Small intestine (tissue), 7 donors: ENCODE measurements around the gene COL11A2. TPM values are rescaled to one million over a fixed set of nuclear protein-coding genes. Genes with fewer than 3 reads are reported as not detected.
A peak's percentile ranks its signal among the peaks of the same experiment; 100 is the strongest.

Experiments used
- DNase-seq, 2 donors: peaks; one replicate each; pipeline versions ENCODE4 v3.0.0 to v3.0.0-alpha.2; 2013
- FAIRE-seq: peaks from 2 replicates; lab custom pipeline; 2012; peaks lifted over from hg19 to GRCh38; lab: Jason Lieb, UNC
- H3K27ac ChIP-seq, 3 donors: one replicate each; pipeline ENCODE4 v1.5.1; 2013; ENCODE audit warnings: low read length in 2 of 3, mild to moderate bottlenecking in 2 of 3, control low read depth in 1 of 3, inconsistent platforms in 1 of 3, low read depth in 1 of 3, moderate library complexity in 1 of 3
- H3K27me3 ChIP-seq, 3 donors: one replicate each; pipeline ENCODE4 v1.6.1; 2013; ENCODE audit warnings: low read length in 3 of 3, inconsistent platforms in 1 of 3; ENCODE audit not compliant: control insufficient read depth in 3 of 3, insufficient read depth in 3 of 3
- H3K36me3 ChIP-seq, 3 donors: one replicate each; pipeline ENCODE4 v1.6.1; 2013; ENCODE audit warnings: low read length in 3 of 3, inconsistent platforms in 1 of 3, low read depth in 1 of 3, mild to moderate bottlenecking in 1 of 3, moderate library complexity in 1 of 3; ENCODE audit not compliant: control insufficient read depth in 3 of 3, insufficient read depth in 2 of 3
- H3K4me1 ChIP-seq, 3 donors: one replicate each; pipeline ENCODE4 v1.6.1; 2013; ENCODE audit warnings: low read length in 2 of 3, inconsistent platforms in 1 of 3, low read depth in 1 of 3, mild to moderate bottlenecking in 1 of 3, moderate library complexity in 1 of 3; ENCODE audit not compliant: control insufficient read depth in 3 of 3, insufficient read depth in 2 of 3
- H3K4me3 ChIP-seq, 3 donors: one replicate each; pipeline ENCODE4 v1.5.1; 2013; ENCODE audit warnings: low read length in 3 of 3, control low read depth in 1 of 3, inconsistent platforms in 1 of 3, low read depth in 1 of 3, mild to moderate bottlenecking in 1 of 3, moderate library complexity in 1 of 3
- H3K9me3 ChIP-seq, 2 donors: one replicate each; pipeline ENCODE4 v1.6.1; 2013; ENCODE audit warnings: low read depth in 1 of 2, low read length in 1 of 2; ENCODE audit not compliant: control insufficient read depth in 2 of 2, insufficient read depth in 1 of 2
- WGBS, 3 donors: extraction: QIAGEN DNeasy Blood & Tissue Kit; methylation state at CpG; one replicate each; pipeline ENCODE4 v1.1.7; 2013; 5-methylcytosine and 5-hydroxymethylcytosine counted together
- polyA plus RNA-seq, 4 donors: library from polyadenylated mRNA; stranded (reverse) in 3 of 4; unstranded in 1 of 4; fragments of 200-250 nt in 3 of 4; fragments of 120-200 nt in 1 of 4; gene quantifications; one replicate each; pipeline versions ENCODE4 v1.2.1 to v1.2.3, GENCODE V29; 2013
- donor health status: healthy with polysubstance abuse.
- donor health status: control.
- donor health status: control.
- donor health status: Bipolar disorder and iron deficiency.
- donor health status: healthy.

COL11A2 gene
- polyA plus RNA-seq, 4 donors = 0.27 to 7.5 (median 0.62) TPM

- Histone ChIP-seq H3K4me3 (no peak overlapping the region), H3K27me3 (no peaks in the 10 kb centered on the region), H3K27ac (no peak overlapping the region), H3K4me1 (peaks cover 0 to 18% (median 0%) of the 10 kb centered on the region in 3 donors), H3K9me3 (no peaks in the 10 kb centered on the region), H3K36me3 (peaks cover 0 to 2% (median 0%) of the 10 kb centered on the region in 3 donors)
- FAIRE-seq = no peak
- DNase-seq = peak in 1 of 2 donors; percentile 35
- 25 to 40% (median 34%) methylated on average over 9 to 11 of the region's 11 CpGs for WGBS, 3 donors
These were observed 18.6 kb downstream of the COL11A2 start for GRCh38 chr6:33173535-33174180.

- Histone ChIP-seq H3K36me3 (peaks cover 0 to 2% (median 0%) of the 10 kb centered on the region in 3 donors), H3K4me1 (peaks cover 0 to 18% (median 0%) of the 10 kb centered on the region in 3 donors), H3K27me3 (no peaks in the 10 kb centered on the region), H3K9me3 (no peaks in the 10 kb centered on the region), H3K27ac (no peak overlapping the region), H3K4me3 (no peak overlapping the region)
- DNase-seq (peak; percentile 42 to 62), FAIRE-seq (no peak)
- 26 to 50% (median 28%) methylated on average over 16 of the region's 16 CpGs for WGBS, 3 donors
These were observed 19.4 kb downstream of the COL11A2 start for GRCh38 chr6:33172688-33173534.

- Histone ChIP-seq H3K27me3 (no peaks in the 10 kb centered on the region), H3K27ac (no peak overlapping the region), H3K4me3 (no peak overlapping the region), H3K36me3 (peaks cover 0 to 2% (median 0%) of the 10 kb centered on the region in 3 donors), H3K4me1 (peaks cover 0 to 18% (median 0%) of the 10 kb centered on the region in 3 donors), H3K9me3 (no peaks in the 10 kb centered on the region)
- WGBS, 3 donors = 45 to 62% (median 47%) methylated on average over 8 of the region's 8 CpGs
- peak in 1 of 2 donors; percentile 55 for DNase-seq
- FAIRE-seq = no peak
These were observed 20.2 kb downstream of the COL11A2 start for GRCh38 chr6:33171880-33172687.

GRCh38 chr6:33171016-33171879 lies 21.0 kb downstream of the COL11A2 start:
- H3K27me3 ChIP-seq = no peaks in the 10 kb centered on the region
- WGBS, 3 donors = 75 to 82% (median 80%) methylated on average over 10 to 11 of the region's 11 CpGs
- H3K4me3 ChIP-seq = no peak overlapping the region
- H3K27ac ChIP-seq = no peak overlapping the region
- DNase-seq (no peak), FAIRE-seq (no peak)
- H3K4me1 ChIP-seq = peaks cover 0 to 18% (median 0%) of the 10 kb centered on the region in 3 donors
- H3K36me3 ChIP-seq = peaks cover 0 to 2% (median 0%) of the 10 kb centered on the region in 3 donors
- H3K9me3 ChIP-seq = no peaks in the 10 kb centered on the region

GRCh38 chr6:33170176-33171015 lies 21.9 kb downstream of the COL11A2 start:
- no peak for FAIRE-seq
- H3K4me1 ChIP-seq = peaks cover 0 to 18% (median 0%) of the 10 kb centered on the region in 3 donors
- H3K9me3 ChIP-seq = no peaks in the 10 kb centered on the region
- DNase-seq = peak in 1 of 2 donors; percentile 41
- no peak overlapping the region for H3K4me3 ChIP-seq
- H3K27me3 ChIP-seq = no peaks in the 10 kb centered on the region
- no peak overlapping the region for H3K27ac ChIP-seq
- H3K36me3 ChIP-seq = peaks cover 0 to 2% (median 0%) of the 10 kb centered on the region in 3 donors
- WGBS, 3 donors = 67 to 77% (median 74%) methylated on average over 7 to 9 of the region's 9 CpGs

- no peak for FAIRE-seq
- H3K4me3 ChIP-seq = no peak overlapping the region
- H3K27ac ChIP-seq = no peak overlapping the region
- H3K4me1 ChIP-seq = peaks cover 0 to 18% (median 0%) of the 10 kb centered on the region in 3 donors
- DNase-seq = no peak
- WGBS, 3 donors = 86 to 93% (median 92%) methylated on average over 10 of the region's 10 CpGs
- peaks cover 0 to 2% (median 0%) of the 10 kb centered on the region in 3 donors for H3K36me3 ChIP-seq
- no peaks in the 10 kb centered on the region for H3K9me3 ChIP-seq
- H3K27me3 ChIP-seq = peaks cover 0 to 2% (median 0%) of the 10 kb centered on the region in 3 donors
These were observed 22.7 kb downstream of the COL11A2 start for GRCh38 chr6:33169291-33170175.
